Osteoblast (primary cell): Measurements from ENCODE around the gene NUDT12. TPM values are rescaled to one million over a fixed set of nuclear protein-coding genes. Genes with fewer than 3 reads are reported as not detected.

ENCODE experiments used
- DNase-seq: peaks from one replicate; pipeline ENCODE4 v3.0.0; 2011; ENCODE audit warnings: low spot score, mixed read lengths; ENCODE audit not compliant: insufficient read length; ENCODE audit errors: missing footprints
- H2AFZ ChIP-seq: 2 replicates; pipeline ENCODE4 v1.6.0; 2011; ENCODE audit warnings: mild to moderate bottlenecking, low read length
- H3K27ac ChIP-seq: 2 replicates; pipeline ENCODE4 v1.5.1; 2011; ENCODE audit warnings: mild to moderate bottlenecking, low read depth, low read length, moderate library complexity
- H3K27me3 ChIP-seq: 2 replicates; pipeline ENCODE4 v1.6.0; 2012; ENCODE audit warnings: mild to moderate bottlenecking, control low read depth, inconsistent platforms, low read length, moderate library complexity; ENCODE audit not compliant: insufficient read depth
- H3K36me3 ChIP-seq: 2 replicates; pipeline ENCODE4 v1.5.1; 2011; ENCODE audit warnings: mild to moderate bottlenecking, low read length, control low read depth, moderate library complexity; ENCODE audit not compliant: insufficient read depth
- H3K4me1 ChIP-seq: 2 replicates; pipeline ENCODE4 v1.5.1; 2011; ENCODE audit warnings: mild to moderate bottlenecking, low read length, control low read depth, moderate library complexity; ENCODE audit not compliant: insufficient read depth
- H3K4me2 ChIP-seq: 2 replicates; pipeline ENCODE4 v1.6.0; 2011; ENCODE audit warnings: mild to moderate bottlenecking, low read length; ENCODE audit not compliant: insufficient read depth
- H3K4me3 ChIP-seq: fragments of 200-600 bp; sonication (generic); 3 replicates; pipeline ENCODE4 v1.5.1; 2012; ENCODE audit warnings: mild to moderate bottlenecking, low read length, inconsistent platforms; ENCODE audit not compliant: insufficient read depth
- H3K79me2 ChIP-seq: 2 replicates; pipeline ENCODE4 v1.6.0; 2012; ENCODE audit warnings: mild to moderate bottlenecking, low read length, control low read depth, inconsistent platforms; ENCODE audit not compliant: insufficient read depth
- H3K9me3 ChIP-seq: 2 replicates; pipeline ENCODE4 v1.5.1; 2011; ENCODE audit warnings: low read depth, low read length, control low read depth
- H4K20me1 ChIP-seq: 2 replicates; pipeline ENCODE4 v1.6.0; 2012; ENCODE audit warnings: mild to moderate bottlenecking, low read length, control low read depth; ENCODE audit not compliant: insufficient read depth
- total RNA-seq: library from RNA; depleted of rRNA; stranded (reverse); fragments of >200 nt; gene quantifications from 2 replicates; pipeline ENCODE4 v1.2.3, GENCODE V29; 2012
- TF ChIP-seq, protein P1 (sequence below): IDR thresholded peaks from 2 replicates; pipeline ENCODE4 v1.5.1; 2011; ENCODE audit warnings: mild to moderate bottlenecking, low read depth, low read length, moderate library complexity; ENCODE audit errors: extremely low read depth

Gene NUDT12
- total RNA-seq, 1 donor: 16.3 TPM

DNA sequence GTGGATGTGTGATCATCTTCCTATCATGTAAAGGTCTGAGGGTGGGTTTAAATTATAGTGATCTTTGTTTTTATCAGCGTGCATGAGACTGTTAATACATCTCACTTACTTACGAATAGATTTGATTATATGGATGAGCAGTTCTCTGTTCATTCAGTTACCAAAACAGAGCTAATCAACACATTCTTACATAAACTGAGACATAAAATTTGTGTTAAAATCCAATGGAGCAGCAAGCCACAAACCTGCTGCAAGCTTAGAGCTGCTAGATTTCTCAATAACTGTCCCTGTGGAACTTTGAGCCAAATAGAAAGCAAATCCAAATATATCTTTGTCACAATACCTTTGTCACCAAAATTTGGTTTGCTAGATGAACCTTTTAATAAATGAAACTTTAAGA is 50.1 kb downstream of the NUDT12 start:
- no peak for DNase-seq
- Histone ChIP-seq H3K27ac (no peak overlapping the region), H3K27me3 (no peaks in the 10 kb centered on the region), H3K4me3 (no peak overlapping the region), H2AFZ (peak overlapping the region; percentile 5), H3K79me2 (no peaks in the 10 kb centered on the region), H3K9me3 (no peaks in the 10 kb centered on the region), H4K20me1 (no peaks in the 10 kb centered on the region), H3K4me1 (peaks cover 9% of the 10 kb centered on the region), H3K4me2 (no peak overlapping the region), H3K36me3 (no peaks in the 10 kb centered on the region)
- TF ChIP-seq, protein P1, sequence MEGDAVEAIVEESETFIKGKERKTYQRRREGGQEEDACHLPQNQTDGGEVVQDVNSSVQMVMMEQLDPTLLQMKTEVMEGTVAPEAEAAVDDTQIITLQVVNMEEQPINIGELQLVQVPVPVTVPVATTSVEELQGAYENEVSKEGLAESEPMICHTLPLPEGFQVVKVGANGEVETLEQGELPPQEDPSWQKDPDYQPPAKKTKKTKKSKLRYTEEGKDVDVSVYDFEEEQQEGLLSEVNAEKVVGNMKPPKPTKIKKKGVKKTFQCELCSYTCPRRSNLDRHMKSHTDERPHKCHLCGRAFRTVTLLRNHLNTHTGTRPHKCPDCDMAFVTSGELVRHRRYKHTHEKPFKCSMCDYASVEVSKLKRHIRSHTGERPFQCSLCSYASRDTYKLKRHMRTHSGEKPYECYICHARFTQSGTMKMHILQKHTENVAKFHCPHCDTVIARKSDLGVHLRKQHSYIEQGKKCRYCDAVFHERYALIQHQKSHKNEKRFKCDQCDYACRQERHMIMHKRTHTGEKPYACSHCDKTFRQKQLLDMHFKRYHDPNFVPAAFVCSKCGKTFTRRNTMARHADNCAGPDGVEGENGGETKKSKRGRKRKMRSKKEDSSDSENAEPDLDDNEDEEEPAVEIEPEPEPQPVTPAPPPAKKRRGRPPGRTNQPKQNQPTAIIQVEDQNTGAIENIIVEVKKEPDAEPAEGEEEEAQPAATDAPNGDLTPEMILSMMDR: no peak

DNA sequence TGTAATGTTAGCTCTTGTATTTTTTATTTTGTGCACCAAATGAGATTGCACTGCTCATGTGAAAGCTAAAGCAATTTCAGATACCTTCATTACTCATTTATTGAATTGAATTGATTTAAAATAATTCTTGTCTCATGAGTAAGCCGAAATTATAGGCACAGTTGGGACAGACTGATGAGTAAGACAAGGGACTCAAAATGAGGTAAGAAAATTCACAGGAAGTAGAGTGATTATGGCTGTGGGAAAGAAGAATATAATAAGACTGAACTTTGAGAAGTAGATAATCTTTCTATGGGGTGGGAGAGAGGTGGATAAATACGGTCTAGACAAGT is 51.1 kb downstream of the NUDT12 start:
- H4K20me1 ChIP-seq: no peaks in the 10 kb centered on the region
- H3K79me2 ChIP-seq: no peaks in the 10 kb centered on the region
- H3K4me2 ChIP-seq: no peak overlapping the region
- H2AFZ ChIP-seq: no peak overlapping the region
- H3K9me3 ChIP-seq: peaks cover 2% of the 10 kb centered on the region
- H3K27me3 ChIP-seq: no peaks in the 10 kb centered on the region
- no peaks in the 10 kb centered on the region for H3K36me3 ChIP-seq
- TF ChIP-seq, protein P1: no peak
- no peak for DNase-seq
- peak overlapping the region; percentile 26 for H3K27ac ChIP-seq
- no peak overlapping the region for H3K4me3 ChIP-seq
- H3K4me1 ChIP-seq: peaks cover 9% of the 10 kb centered on the region

DNA sequence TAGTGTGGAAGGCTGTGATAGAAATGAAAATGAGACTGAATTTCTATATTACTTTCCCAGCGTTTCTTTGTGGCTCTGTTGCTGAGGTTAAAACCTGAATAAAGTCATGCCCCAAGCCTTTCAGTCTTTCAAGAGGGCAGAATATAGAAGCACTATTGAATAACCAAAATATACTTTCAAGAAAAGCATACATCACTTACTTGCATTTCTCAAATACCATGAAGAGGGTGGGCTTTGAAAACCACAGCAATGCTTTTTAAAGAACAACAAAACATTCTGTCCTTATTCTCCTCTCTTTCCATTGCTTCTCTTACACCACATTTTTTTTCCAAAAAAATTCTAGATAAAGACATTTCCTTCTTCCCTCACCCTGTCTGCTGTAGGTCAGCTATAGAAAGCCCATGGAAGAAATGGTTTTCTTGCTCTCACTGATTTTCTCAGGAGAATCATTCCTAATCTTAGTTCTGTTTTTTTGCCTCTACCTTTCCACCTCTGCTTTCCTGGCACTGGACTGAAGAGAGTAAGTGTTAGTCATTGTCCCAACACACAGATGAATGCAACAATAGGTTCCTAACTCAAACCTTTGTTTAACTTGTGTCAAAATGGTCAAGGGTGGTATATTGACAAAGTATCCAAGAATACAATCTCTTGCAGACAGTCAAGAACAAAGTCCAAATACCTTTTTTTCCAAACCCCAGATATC is 51.6 kb downstream of the NUDT12 start:
- TF ChIP-seq, protein P1: no peak
- peak overlapping the region; percentile 26 for H3K27ac ChIP-seq
- H3K4me2 ChIP-seq: peak overlapping the region; percentile 2
- no peak overlapping the region for H3K4me3 ChIP-seq
- DNase-seq: no peak
- H3K79me2 ChIP-seq: no peaks in the 10 kb centered on the region
- peaks cover 9% of the 10 kb centered on the region for H3K4me1 ChIP-seq
- no peaks in the 10 kb centered on the region for H3K27me3 ChIP-seq
- H3K9me3 ChIP-seq: peaks cover 2% of the 10 kb centered on the region
- H3K36me3 ChIP-seq: no peaks in the 10 kb centered on the region
- peak overlapping the region; percentile 64 for H2AFZ ChIP-seq
- no peaks in the 10 kb centered on the region for H4K20me1 ChIP-seq

DNA sequence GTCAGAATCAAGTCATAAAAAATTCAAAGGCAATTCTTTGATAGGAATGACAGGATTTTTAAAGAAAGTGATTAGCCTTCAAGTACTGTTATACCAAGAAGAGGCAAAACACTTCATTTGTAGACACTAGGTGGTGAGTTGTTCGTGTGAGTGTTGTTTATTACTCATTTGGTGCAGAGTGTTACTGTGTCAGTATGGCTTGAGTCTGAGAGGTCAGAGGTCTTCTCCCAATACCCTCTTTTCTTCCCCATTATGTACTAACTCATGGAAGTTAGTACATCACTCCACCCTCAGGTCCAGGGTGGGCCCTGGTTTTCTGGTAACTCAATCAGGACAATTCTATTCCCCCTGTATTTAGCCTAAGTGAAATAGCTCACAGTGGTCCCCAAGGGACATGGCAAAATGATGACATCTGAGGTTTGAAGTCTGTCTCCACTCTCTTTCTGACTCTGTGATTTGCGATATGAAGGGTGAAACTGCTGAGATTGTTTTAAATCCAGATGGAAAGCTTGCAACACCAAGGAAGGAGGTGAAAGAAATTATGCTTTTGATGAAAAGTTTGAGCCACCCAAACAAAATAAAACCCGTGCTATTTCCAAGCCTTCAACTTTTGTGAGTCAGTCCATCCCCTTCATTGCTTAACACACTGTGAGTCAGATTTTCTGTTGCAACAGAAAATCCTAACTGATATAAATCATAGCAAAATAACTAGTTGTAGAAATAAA is 56.8 kb downstream of the NUDT12 start:
- H3K36me3 ChIP-seq: no peaks in the 10 kb centered on the region
- H3K4me2 ChIP-seq: peak overlapping the region; percentile 75
- H4K20me1 ChIP-seq: no peaks in the 10 kb centered on the region
- DNase-seq: no peak
- H2AFZ ChIP-seq: peak overlapping the region; percentile 49
- peaks cover 2% of the 10 kb centered on the region for H3K9me3 ChIP-seq
- TF ChIP-seq, protein P1: no peak
- H3K4me3 ChIP-seq: peak overlapping the region; percentile 36
- H3K27me3 ChIP-seq: no peaks in the 10 kb centered on the region
- H3K79me2 ChIP-seq: no peaks in the 10 kb centered on the region
- peaks cover 14% of the 10 kb centered on the region for H3K4me1 ChIP-seq
- peak overlapping the region; percentile 88 for H3K27ac ChIP-seq
